Measurements from ENCODE around the gene CNN3.
A peak's percentile ranks its signal among the peaks of the same experiment; 100 is the strongest.

The CNN3 gene

GRCh38 chr1:94856004-94856403 is 70.9 kb downstream of the CNN3 start:
- no peak for DNase-seq (ENCODE audit: low spot score)

DNA sequence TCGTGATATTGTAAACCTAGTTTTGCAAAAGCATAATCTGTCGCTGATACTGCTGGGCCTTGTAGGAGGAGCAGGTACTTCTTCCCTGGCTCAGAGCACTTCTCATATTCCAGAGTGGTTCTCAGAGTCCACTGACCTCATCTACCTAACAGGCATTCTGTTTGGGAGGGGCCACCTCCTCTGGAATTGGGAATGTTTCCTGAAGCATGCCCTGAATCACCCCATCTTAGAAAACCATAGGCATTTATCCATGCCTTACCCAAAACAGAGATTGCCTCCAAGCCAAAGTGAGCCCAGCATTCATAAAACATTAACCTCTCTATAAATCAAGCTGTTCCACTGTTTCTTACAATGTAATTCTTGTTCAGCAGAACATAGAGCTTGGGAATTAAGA is 71.6 kb downstream of the CNN3 start:
- DNase-seq (ENCODE audit: low spot score), result no peak

DNA sequence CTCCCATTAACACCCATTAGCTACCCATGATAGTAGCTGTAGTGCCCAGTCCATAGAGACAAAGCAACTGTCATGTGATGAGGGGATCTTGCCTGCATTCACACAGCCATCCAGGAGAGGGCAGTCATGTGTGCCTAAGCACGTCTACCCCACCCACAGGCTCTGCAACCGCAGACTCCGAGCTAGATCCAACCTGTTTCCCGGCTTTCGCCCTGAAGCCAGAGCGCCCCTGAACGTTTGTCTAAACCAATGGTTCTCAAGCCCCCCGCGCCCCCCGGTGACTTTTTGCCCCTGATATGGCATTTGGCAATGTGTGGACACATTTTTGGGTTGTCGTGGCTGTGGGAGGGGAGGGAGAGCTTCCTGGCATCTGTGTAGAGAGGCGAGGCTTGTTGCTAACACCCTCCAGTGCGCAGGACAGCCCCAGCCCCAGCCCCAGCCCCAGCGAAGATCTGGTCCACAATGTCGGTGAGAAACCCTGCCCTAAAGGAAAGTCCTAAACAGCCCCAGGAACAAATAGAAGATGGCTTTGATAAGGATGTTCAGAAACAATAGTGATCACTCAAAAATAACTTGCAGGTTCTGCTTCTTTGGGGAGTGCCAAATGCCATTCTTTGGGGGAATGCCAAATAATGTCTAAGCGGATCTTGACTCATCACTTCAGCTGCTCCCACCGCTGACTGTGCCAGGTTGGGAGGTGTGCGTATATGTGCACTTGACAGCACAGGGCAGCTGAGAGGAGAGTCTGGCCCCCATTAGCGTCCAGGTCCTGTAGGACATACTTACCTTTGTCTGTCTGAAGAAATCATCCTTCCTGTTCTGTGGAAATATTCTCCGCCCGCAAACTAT is 72.2 kb downstream of the CNN3 start:
- peak; percentile 78 for DNase-seq (ENCODE audit: low spot score)

DNA sequence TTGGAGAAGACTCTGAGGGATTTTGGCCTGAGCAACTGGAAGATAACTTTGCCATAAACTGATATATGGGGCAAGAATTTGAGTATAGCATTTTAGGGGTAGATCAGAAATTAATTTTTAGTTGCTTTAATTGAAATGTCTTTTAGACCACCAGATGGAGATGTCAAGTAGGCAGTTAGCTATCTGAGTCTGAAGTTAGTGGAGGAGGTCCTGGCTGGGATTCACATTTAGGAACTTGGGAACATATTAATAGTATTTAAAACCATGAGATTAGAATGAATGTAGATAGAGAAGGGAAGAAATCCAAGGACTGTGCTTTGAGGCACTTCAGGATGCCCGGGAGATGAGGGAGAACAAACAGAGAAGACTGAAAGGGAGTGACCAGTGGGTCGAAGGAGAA is 74.1 kb downstream of the CNN3 start:
- DNase-seq (ENCODE audit: low spot score), result no peak

- no peak for DNase-seq (ENCODE audit: low spot score)
These were observed 75.3 kb downstream of the CNN3 start for GRCh38 chr1:94851571-94851970.
